GM10266 (cell line): ENCODE measurements around the gene FAM219A.
A peak's percentile ranks its signal among the peaks of the same experiment; 100 is the strongest.

Source experiments
- DNase-seq: peaks from one replicate; pipeline ENCODE4 v3.0.0; 2012; ENCODE audit errors: extremely low spot score
- CTCF ChIP-seq: IDR thresholded peaks from 2 replicates; pipeline ENCODE4 v1.5.1; 2012; ENCODE audit warnings: mild to moderate bottlenecking, low read depth; ENCODE audit not compliant: control insufficient read depth, insufficient read depth; ENCODE audit errors: missing control alignments

FAM219A gene, protein sequence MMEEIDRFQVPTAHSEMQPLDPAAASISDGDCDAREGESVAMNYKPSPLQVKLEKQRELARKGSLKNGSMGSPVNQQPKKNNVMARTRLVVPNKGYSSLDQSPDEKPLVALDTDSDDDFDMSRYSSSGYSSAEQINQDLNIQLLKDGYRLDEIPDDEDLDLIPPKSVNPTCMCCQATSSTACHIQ

GRCh38 chr9:34458013-34458958, at the start of gene FAM219A, which contains the start of gene DNAI1:
Gene FAM219A, minus strand, starts transcription at chr9:34458570. Its CDS starts 307 bp downstream, at chr9:34458263.
Gene DNAI1, plus strand, starts transcription at chr9:34458805. Its CDS starts 201 bp downstream, at chr9:34459006.
- no peak for TF ChIP-seq CTCF
- DNase-seq: peak; percentile 99

- no peak for DNase-seq
- no peak for TF ChIP-seq CTCF
Measured at GRCh38 chr9:34507966-34508365, 49.6 kb upstream of the FAM219A start.

DNA sequence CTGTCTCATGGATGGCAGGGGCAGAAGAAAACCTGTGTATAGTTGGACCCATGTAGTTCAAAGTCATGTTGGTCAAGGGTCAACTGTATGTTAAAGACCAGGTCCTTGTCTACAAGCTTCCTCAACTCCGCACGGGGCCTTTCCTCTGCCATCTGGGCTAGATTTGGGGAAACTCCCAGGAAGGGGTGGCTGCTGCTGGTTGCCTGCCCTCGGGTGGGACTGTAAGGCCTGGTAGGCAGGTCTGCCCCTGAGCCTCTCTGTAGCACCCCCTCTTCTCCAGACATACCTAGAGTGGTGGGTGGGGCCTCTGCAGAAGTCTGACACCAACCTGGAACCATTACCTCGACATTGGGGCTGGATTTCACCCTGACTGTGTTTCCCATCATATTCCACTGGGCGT, 49.2 kb upstream of the FAM219A start:
- DNase-seq: no peak
- no peak for TF ChIP-seq CTCF

- no peak for TF ChIP-seq CTCF
- no peak for DNase-seq
Measured at GRCh38 chr9:34506623-34507022, 48.3 kb upstream of the FAM219A start.

DNA sequence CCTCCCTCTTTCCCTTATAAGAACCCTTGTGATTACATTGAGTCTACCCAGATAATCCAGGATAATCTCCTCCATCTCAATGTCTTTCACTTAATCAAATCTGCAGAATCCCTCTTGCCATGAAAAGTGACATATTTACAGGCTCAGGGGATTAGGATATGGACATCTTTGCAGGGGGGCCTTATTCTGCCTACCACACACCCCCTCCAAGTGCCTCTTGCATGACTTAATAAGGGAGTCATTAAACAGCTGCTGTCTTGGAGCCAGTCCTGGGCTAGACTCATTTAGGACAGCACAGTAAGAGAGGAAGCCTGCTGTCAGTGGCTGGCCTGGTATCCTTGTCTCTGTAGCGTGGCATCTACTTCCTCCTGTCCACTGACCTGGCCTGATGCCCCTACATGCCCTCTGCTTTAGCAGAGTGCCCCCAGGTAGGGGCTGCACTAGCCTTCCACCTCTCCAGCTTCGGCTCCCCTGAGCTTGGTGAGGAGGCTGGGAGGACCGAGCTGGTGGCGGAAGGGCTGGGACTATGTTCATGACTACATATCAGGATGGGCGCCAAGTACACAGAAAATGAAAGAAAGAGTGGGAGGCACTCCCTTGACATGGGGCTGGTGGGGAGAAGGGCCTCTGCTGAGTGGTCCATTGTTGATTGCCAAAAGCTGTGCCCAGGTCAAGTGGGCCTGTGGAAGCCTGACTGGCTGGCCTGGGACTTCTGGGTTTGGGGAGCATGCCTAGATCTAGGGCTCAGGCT, 47.2 kb upstream of the FAM219A start:
- no peak for DNase-seq
- TF ChIP-seq CTCF: no peak

GRCh38 chr9:34503406-34503805, 45.0 kb upstream of the FAM219A start:
- TF ChIP-seq CTCF: no peak
- no peak for DNase-seq
